HG03442 (cell line): ENCODE results near the gene LRRC7.
"Not testable (repeated sequence)": the region's sequence is repeated elsewhere in the genome, so short reads cannot be mapped to it uniquely, and the experiment has no call there.

Experiments used
- ATAC-seq: cut with Tn5 transposase; IDR thresholded peaks from one replicate; pipeline ENCODE4 v1.9.1; 2021; ENCODE audit warnings: mild to moderate bottlenecking, moderate library complexity; ENCODE audit not compliant: unreplicated experiment

Gene LRRC7

DNA sequence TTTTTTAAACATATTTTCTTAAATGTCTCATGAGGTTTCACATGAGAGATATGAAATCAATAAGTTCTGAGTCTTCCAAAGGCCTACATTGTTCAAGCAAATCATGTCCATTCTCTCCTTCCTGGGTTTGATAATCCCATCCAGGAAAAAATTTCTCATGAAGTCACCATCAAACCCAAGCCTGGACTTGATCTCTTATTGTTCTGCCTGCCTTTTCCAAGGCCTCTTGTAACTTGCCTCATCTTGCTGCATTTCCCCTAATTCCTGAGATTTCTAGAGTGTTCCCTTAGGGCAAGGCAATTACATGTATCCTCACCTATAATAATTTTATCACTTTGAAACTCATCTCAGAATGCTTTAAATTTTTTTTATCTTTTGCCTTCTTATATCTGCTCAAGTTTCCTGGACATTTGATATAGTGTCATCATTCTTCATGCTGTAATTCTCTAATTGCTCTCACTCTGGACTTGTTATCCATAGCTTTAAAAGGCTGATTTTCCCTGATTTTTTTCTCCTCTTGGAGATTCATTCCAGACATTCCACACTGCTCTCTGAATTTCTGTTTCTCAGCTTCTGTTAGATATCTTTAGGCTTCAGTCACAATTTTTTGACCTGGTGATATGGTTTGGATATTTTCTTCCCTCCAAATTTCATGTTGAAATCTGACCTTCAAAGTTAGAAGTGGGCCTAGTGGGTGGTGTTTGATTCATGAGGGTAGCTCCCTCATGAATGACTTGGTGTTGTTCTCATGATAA is 126.4 kb downstream of the LRRC7 start:
- no peak for ATAC-seq

DNA sequence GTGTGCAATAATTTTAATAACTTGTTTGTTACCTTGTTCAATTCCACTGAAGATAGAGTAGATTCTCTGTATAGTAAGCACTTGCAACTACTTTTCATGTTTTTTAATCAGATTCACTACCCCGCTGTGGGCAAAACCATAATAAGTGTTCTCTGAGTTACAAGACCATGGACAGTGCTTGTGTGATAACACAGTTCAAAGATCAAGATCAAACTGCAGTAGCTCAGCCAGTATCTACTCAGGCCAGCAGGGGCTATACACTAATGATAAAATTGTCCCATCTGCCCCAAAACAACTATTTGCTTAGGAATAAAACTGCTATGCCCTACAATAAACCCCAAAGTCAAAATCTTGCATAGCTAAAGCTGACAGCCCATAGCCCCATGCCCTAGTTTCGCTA is 129.6 kb downstream of the LRRC7 start:
- ATAC-seq: no peak

DNA sequence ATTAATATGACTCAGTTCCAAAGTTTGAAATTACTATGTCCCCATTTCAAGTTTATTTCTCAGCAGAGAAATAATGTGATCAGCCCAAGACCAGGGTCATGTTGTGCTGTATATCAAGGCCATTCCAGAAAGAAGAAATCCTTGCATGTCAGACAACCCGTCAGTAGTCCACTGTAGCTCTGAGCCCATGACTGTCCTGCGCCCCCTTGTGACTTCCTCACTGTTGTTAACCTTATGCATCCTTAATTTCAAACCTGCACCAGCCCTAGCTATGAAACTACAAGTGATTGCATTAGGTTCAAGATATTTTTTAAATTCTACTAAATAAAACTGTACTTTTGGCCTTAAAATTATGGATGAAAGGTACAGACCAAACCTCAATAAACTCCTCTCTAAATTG is 133.0 kb downstream of the LRRC7 start:
- no peak for ATAC-seq

DNA sequence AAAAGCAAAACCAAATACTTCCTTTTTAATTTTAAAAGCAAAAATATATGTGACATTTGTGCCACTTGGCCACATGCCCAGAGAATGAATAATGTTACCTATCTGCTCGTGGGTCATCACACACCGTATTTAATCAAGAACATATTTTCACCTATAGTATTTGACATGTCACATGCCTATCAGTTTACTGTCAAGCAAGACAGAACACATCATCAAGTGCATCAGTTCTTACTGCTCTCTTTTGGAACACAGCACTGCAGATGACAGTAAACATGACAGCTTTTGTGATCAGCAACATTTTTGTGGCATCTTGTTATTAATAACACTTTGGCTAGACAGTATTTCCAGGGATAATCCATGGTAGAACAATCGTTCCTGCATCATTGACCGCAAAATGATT is 134.4 kb downstream of the LRRC7 start:
- no peak for ATAC-seq

DNA sequence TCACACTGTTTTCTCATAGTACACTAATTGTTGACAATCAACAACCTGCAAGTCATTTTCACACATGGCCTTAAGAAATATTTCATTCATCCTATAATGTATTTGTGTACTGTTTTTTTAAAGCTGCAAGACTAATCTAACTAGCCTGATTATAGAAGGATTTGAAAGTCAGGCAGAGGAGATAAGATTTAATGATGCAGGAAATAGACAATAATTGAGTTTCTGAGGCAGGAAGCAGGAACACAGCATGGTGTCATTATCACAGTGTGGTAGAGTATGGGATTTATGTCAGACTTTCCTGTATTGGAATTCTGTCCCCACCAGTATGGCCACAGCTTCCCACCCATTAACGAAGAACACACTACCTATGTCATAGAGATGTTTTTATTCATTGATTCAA is 138.8 kb downstream of the LRRC7 start:
- no peak for ATAC-seq

DNA sequence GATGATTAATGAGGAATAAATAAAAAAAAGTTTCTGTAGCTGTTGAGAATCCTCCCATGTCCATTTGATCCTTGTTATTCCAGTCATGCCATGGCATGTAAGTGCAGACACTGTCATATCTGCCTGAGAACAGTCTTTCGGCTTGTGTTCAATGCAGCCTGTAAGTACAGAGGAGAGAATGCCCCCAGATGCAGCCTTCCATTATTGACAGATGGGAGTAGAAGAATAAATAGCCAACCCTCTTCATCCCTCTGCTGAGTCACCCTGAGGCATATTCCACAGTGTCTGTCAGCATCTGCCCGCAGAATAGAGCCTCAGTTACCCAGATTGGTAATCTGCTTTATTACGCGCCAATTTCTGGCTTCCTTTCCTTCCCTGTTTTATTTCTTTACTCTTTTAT is 139.4 kb downstream of the LRRC7 start:
- no peak for ATAC-seq

DNA sequence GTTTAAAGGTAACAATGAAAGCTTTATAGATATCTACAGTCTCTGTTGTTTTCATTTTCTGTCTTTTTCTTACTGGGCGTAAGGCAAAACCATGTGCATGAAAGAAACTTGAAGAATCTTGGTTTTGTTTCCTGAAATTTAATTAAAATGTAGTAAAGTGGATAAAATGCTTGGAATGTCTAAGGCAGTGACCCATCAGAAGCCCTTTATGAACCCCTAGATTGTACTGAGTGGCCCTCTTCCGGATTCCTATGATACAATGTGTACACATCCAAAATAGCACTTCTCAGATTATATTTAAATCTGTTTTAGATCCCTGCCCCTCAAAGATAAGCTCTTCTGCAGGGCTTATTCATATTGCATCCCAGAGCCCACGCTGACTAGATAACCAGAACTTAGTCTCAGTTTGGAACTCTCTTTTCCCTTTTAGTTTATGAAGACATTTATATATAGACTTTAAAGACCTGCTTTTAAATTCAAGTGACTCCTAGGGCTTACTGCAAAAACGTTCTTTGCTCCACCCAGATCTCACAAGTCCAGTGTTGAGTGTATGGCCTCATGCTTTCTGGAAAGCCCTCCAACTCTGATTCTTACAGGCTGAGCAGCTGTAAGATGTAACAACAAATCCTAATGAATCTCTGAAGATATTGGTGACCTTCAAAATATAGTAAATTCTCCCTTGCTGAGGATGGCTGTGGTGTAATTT is 142.9 kb downstream of the LRRC7 start:
- ATAC-seq: no peak

DNA sequence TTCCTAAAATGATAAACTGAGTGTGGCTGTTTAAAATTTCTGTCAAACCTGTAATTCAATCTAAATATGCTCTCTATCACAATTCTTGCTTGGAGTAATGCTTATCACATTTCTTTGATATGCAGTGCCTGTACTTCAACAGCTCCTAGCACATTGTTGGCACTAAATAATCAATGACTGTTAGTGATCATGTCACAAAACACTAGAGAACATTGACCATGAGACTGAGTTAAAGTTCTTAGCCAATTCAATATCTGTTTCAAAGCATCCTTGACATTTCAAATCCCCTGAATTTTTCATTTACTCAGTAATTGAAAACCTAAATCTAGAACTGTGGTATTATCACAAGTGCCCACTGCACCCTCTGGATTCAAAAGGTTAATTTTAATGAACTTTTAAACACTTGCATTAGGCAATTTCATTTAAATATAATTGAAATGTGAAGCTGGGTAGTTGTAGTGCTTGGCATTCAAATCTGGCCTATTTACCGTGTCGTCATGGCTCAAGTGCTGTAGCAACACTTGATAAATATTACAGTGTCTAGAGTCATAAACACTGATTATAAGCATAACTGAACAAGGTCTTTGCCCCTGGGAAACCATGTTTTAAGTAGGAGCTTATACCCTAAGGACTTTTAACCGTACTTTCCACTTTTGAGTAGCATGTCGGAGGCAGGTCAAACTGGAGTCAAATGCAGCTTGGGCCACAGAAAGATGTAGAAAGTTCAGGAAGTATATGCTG is 143.6 kb downstream of the LRRC7 start:
- ATAC-seq: no peak

DNA sequence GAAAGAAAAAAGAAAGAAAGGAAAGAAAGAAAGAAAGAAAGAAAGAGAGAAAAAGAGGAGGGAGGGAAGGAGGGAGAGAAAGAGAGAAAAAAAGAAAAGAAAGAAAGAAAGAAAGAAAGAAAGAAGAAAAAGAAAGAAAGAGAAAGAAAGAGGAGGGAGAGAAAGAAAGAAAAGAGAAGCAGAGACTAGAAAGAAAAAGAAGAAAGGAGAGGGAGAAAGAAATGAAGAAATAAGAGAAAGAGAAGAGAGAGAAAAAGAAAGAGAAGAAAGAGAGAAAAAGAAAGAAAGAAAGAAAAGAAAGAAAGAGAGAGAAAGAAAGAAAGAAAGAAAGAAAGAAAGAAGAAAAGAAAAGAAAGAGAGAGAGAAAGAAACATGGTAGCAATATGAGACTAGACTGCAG is 150.1 kb downstream of the LRRC7 start:
- ATAC-seq: not testable (repeated sequence)

DNA sequence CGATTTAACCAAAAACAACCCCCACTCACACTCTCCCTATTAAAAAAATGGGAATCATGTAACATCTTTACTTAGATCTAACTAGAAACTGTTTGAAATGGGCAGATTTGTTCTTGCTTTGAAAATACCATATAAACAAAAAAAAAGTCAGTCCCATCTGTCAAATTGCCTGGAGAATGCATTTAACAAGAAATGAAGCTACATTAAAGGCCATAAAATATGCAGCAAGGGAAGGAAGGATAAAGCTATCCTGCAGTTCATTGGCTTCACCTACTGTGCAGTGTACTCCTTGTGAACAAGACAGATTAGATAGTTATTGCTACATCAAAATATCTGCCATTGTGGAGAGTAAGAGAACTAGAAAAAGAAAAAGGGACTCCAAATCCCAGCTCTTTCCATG is 160.5 kb downstream of the LRRC7 start:
- no peak for ATAC-seq

DNA sequence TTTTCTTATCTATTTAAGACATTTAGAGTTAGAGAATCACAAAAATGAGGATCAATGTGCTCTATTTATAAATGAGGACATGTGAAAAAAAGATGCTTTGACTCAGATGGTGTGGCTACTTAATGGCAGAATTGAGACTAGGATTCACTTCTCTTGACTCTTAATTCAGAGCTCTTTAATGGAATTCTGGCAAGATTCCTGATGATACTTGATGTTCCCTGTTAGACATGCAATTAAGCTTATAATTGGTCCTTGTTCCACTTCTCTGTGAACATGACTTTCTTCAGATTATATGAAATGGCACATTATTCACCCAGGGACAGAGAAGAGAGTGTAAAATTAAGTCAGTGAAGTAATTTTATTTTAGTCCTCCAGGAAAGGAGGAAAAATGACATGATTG is 165.3 kb downstream of the LRRC7 start:
- no peak for ATAC-seq

DNA sequence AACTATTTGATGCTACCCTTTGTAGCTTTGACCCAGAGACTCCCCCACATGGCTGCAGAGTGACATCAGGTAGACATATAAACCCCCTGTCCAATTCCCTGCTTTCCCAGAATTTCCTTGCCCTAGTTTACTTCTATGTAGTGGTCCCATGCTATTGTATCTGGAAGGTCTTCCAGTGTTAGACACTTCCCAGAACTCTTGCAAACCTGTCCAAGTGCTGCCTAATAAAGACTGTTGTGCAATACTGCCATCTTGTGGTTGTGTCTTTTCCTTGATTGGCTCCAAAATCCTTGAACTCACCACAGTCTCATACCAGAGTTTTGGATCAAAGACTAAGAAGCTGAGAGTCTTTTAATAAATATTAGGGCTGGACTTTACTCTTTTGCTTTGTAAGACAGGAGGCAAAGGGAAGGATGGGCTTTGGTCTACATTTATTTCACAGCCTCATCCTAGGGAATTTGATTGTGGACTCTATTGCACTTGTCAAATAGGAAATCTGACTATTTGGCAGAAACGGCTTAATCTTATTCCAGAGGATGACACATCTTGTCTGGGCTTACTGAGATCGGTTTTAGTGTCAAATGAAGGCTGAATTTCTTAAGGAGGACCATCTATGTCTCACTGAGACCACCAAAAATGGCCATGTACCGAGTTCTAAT is 169.9 kb downstream of the LRRC7 start:
- ATAC-seq: peak; percentile 91

DNA sequence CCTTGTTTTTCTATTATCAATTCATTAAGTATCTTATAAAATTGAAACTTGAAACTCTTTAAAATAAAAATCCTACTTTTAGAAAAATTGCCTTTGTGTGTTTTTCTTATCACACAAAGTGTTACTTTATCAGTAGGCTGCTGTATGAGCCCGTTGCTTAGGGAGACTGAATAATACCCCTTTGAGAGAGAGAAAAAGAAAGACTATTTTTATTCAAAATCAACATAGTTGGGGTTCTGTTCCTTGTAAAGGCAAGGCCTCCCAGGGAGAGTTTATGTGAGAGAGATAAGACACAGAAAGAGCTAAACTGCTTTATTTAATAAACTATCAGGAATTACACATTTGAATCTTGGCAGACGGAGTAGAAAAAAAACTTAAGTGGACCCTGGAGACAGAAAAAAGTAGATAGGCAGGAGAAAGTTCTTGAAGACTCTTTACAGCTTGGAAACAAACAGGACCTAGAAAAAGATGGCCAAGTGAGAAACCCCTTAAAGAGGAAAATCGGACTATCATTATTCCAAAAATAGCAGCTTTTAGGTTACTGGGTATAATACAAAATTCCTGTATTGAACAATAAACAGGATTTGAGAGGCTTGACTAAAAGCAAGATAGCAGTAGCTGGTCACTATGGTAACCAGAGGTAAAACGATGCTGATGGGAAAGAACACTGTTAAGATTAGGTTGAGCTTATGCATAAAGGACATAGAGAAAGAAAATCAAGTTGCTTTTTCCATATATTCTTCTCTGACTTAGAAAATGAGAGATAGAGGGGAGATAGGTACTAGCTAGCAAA is 170.9 kb downstream of the LRRC7 start:
- ATAC-seq: no peak

DNA sequence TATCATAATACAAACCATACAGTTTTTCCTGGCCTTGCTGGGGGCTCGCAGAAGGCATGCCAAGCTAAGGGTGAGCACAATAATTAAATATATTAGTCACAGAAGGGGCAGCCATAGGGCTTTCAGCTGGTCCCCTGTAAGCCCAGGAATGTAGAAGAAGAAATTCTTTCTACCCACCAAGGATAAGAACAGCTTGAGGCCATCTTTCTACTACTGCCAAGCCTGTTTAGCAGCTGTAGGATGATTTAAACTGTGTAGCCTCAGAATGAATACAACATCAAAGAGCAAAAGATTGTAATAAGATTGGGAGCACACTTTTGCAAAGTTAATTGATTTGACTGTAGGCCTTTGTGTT is 171.5 kb downstream of the LRRC7 start:
- ATAC-seq: no peak

DNA sequence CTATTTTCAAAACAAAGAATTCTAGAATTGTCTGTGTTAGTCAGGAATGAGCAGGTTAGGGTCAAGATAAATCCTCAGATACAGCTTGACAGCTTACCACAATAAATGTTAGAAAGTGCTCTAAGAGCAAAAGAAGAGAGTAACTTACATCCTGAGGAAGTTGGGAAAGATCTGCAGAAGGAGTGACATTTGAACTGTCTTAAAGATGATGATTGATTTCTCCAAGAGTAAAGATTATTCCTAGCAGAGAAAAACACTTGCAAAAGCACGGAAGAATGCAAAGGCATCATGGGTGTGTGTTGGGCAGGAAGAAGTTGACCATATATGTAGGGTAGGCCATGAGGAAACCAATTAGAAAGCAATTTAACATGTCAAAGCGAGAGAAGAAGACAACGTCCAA is 175.4 kb downstream of the LRRC7 start:
- ATAC-seq: no peak

DNA sequence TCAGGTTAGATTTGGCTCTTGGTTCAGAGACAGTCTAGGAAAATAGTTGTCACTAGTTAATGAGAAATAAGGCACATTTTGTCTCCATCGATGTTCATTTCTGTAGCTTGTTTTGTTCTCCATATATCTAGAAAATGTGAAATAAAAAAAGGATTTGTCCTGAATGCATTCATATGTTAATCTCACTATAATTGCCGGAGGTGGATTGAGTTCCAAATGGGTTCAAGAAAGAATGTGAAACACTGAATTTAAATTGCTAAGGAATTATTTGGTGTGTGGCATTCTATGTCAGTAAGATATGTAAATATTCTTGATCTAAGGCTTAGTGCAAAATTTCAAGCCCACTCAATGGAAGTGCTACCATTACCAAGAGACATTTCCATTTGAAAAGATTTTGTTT is 176.7 kb downstream of the LRRC7 start:
- no peak for ATAC-seq

DNA sequence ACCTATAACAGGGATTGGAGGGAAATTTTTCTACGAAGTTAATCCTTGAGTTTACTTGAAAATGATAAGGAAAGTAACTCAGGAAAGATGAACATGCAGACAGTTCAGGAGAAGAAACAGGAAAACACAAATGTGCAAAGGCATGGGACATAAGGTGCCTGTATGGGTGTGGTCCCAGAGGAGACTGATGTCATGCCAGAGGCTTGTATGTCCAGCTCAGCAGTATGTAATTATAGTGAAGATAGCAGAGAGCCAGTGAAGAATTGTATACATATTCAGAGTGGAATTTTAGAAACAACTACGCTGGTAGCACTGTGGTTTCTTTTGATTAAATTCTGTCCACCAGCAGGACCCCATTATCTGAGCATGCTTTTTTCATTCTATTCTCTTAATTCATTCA is 179.5 kb downstream of the LRRC7 start:
- ATAC-seq: no peak

DNA sequence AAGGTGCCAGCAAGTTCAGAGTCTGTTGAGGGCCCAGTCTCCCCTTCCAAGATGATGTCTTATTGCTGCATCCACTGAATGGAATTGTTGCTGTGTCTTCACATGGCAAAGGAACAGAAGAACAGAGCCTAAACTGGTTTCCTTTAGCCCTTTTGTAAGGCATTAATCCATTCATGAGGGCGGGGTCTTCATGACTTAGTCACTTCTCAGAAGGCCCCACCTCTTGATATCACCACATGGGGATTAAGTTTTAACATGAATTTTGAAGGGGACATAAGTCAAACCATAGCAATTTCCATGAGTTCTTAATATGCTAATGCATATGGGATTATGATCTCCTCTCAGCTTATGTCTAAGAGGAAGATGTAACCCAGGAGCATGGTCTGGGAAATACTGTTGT is 182.9 kb downstream of the LRRC7 start:
- no peak for ATAC-seq

DNA sequence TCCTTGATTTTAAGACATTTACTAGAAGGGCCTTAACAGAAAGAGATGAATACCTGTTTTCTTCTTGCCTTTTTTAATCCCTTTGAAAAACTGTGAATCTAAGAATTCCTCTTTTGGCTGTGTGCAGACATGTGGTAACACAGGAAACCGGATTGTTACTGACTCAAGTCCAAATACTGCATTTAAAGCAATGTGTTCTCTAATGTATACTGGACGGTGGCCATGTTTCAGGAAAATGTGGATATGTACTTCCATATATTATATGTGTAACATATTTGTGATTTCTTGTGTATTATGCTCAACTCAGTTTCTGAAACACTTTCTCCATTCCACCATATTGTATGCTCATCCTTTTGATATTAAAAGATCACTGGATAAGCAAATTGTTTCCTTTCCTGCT is 185.1 kb downstream of the LRRC7 start:
- ATAC-seq: no peak

DNA sequence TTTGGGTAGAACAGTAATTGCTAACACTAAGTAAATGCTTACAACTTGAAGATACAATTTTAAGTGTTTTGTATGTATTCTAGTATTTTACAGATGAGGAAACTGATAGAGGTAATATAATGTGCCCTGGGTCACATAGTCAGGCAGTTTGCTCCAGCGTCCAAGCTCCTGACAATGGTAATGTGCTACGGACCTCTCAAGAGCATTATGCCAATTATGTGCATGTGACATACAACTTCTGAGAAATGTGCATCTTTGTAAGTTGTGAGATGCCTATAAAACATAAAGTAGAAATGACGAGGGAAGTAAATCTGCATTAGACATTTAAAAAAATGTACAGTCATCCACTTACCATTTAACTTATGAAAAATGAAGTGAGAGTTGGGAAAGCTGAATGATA is 186.8 kb downstream of the LRRC7 start:
- no peak for ATAC-seq

DNA sequence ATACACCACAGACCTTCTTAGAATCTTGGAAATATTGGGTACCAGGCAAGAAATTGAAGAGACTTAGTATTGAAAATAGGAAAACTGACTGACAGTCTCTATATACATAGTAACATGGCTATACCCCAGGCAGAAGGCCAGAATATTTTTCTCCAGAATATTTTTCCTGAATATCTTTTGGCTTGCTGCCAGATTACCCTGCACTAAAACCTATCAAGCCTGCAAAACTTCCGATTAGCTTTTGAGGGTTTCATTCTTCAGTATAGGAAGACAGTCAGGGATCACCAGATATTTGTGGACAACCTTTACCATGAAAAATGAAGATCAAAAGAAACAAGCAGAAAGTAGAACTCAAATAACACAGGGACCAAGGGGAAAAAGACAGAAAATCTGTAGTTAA is 187.9 kb downstream of the LRRC7 start:
- ATAC-seq: no peak
